K562 (cell line): ENCODE data around the gene SERPIND1. TPM values are rescaled to one million over a fixed set of nuclear protein-coding genes. Genes with fewer than 3 reads are reported as not detected.

Experiments used
- E2F8 ChIP-seq: fragments of 450-650 bp; IDR thresholded peaks from 2 replicates; pipeline ENCODE4 v1.7.1; 2018; ENCODE audit warnings: mild to moderate bottlenecking, low read depth; ENCODE audit not compliant: partially characterized antibody
- ELK1 ChIP-seq: sonication (generic); formaldehyde crosslinking; IDR thresholded peaks from 2 replicates; pipeline ENCODE4 v1.8.1; 2022; ENCODE audit warnings: missing genetic modification reagents
- HDAC3 ChIP-seq: fragments of 450-650 bp; IDR thresholded peaks from 2 replicates; pipeline ENCODE4 v1.6.1; 2018; ENCODE audit warnings: borderline replicate concordance, mild to moderate bottlenecking, moderate library complexity; ENCODE audit not compliant: partially characterized antibody
- MAFF ChIP-seq: IDR thresholded peaks from 2 replicates; pipeline ENCODE4 v1.6.1; 2012; ENCODE audit warnings: low read length, improper control_type of control experiment
- MEIS2 ChIP-seq: fragments of 450-650 bp; IDR thresholded peaks from 2 replicates; pipeline ENCODE4 v1.6.1; 2014; ENCODE audit warnings: mild to moderate bottlenecking; ENCODE audit not compliant: partially characterized antibody
- MXI1 ChIP-seq: IDR thresholded peaks from 2 replicates; pipeline ENCODE4 v1.6.1; 2011; ENCODE audit warnings: low read depth, mild to moderate bottlenecking, improper control_type of control experiment, low read length
- NFE2L1 ChIP-seq: fragments of 450-650 bp; IDR thresholded peaks from 2 replicates; pipeline ENCODE4 v1.6.1; 2016; ENCODE audit warnings: missing genetic modification characterization, low read depth, mild to moderate bottlenecking, missing compliant biosample characterization, moderate library complexity, borderline replicate concordance
- SP1 ChIP-seq: sonication (generic); formaldehyde crosslinking; IDR thresholded peaks from 2 replicates; pipeline ENCODE4 v1.8.1; 2022; ENCODE audit warnings: mild to moderate bottlenecking, missing genetic modification reagents
- TCF7 ChIP-seq: sonication (generic); IDR thresholded peaks from 2 replicates; pipeline ENCODE4 v1.6.1; 2016; ENCODE audit warnings: antibody characterized with exemption, borderline replicate concordance
- TSHZ1 ChIP-seq: fragments of 250-450 bp; sonication (Bioruptor Pico); IDR thresholded peaks from 2 replicates; pipeline ENCODE4 v1.4.0; 2020; ENCODE audit warnings: mild to moderate bottlenecking, moderate library complexity
- ZC3H11A ChIP-seq: IDR thresholded peaks from 2 replicates; pipeline ENCODE4 v1.6.1; 2012; ENCODE audit warnings: low read depth, low read length, improper control_type of control experiment
- ZNF280B ChIP-seq: fragments of 250-450 bp; sonication (Bioruptor Pico); IDR thresholded peaks from 2 replicates; pipeline ENCODE4 v1.5.1; 2021; ENCODE audit warnings: mild to moderate bottlenecking
- ZNF584 ChIP-seq: fragments of 200-800 bp; sonication (Bioruptor generic); IDR thresholded peaks from 2 replicates; pipeline ENCODE4 v1.6.1; 2016; ENCODE audit warnings: low read depth, mild to moderate bottlenecking, missing genetic modification characterization, missing compliant biosample characterization
- polyA plus RNA-seq, 8 experiments: library from polyadenylated mRNA; depleted of rRNA in 4 of 8; stranded (reverse) in 5 of 8; unstranded in 3 of 8; fragments of >200 nt; fragmentation: Nextera tagmentation in 2 of 8; fragmentation: Illumina TruSeq in 1 of 8; extraction: Ambion mirVana in 2 of 8; extraction: Trizol in 1 of 8; gene quantifications; 2 replicates each; pipeline versions ENCODE4 v1.2.1 to v1.2.3, GENCODE V29; 2011 to 2014; ENCODE audit warnings: inconsistent platforms in 1 of 8, missing spikeins in 1 of 8
- total RNA-seq, 7 experiments: library from RNA; depleted of rRNA in 6 of 7; stranded (reverse); fragments of >200 nt in 6 of 7; fragmentation: Illumina TruSeq in 2 of 7; extraction: Trizol in 2 of 7; gene quantifications; 2 replicates each; pipeline versions ENCODE4 v1.2.1 to v1.2.3, GENCODE V29; 2011 to 2021; ENCODE audit warnings: low replicate concordance in 1 of 7

Gene SERPIND1
- total and polyA plus RNA-seq, 9 of the 15 experiments (the other 6 are each of a cell fraction or from before 2014, with no cell fraction given) = 0.04 to 0.11 (median 0.09) TPM; not detected in 6

- no peak for TF ChIP-seq ELK1 (CRISPR knock-in tag)
- no peak for TF ChIP-seq ZC3H11A
- no peak for TF ChIP-seq SP1 (CRISPR knock-in tag)
- no peak for TF ChIP-seq TCF7
- TF ChIP-seq ZNF280B (CRISPR knock-in tag) = no peak
- peak; percentile 23 for TF ChIP-seq E2F8
- no peak for TF ChIP-seq HDAC3
- no peak for TF ChIP-seq ZNF584
- no peak; the same call in 1 of the 2 replicates for TF ChIP-seq MAFF
- TF ChIP-seq TSHZ1 = no peak
- TF ChIP-seq MXI1 = 0 out of 2 replicates have a peak, but pooled peaks have one; percentile 6
- no peak; the same call in 1 of the 2 replicates for TF ChIP-seq NFE2L1 (tag)
- TF ChIP-seq MEIS2 = no peak
Measured at GRCh38 chr22:20741634-20742581, 32.0 kb upstream of the SERPIND1 start (continued).
